HG02763 (cell line): ENCODE measurements around the gene NT5DC1.
"Not testable (repeated sequence)": the region's sequence is repeated elsewhere in the genome, so short reads cannot be mapped to it uniquely, and the experiment has no call there.

Experiments
- ATAC-seq: cut with Tn5 transposase; IDR thresholded peaks from one replicate; pipeline ENCODE4 v1.9.1; 2021; ENCODE audit warnings: mild to moderate bottlenecking, moderate library complexity; ENCODE audit not compliant: unreplicated experiment

Gene NT5DC1

DNA sequence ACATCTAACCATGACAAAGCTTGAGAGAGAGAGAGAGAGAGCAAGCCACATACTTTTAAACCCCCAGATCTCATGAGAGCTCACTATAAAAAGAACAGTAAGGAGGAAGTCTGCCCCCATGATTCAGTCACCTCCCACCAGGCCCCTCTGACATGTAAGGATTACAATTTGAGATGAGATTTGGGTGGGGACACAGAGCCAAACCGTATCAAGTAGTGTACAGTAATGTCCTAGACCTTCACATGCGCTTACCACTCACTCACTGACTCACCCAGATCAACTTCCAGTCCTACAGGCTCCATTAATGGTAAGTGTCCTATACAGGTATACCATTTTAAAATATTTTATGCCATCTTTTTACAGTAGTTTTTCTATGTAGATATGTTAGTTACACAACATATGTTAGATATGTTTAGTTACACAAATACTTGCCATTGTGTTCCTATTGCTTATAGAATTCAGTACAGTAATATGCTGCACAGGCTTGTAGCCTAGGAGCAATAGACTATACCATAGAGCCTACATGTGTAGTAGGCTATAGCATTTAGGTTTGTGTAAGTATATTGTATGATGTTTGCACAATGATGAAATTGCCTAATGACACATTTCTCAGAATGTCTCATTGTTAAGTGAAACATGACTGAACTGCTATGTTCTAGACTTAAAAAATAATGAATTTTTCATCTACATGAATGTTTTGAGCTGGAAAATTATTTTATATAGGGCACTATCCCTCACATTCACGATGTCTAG lies 167.4 kb downstream of the NT5DC1 start:
- ATAC-seq = no peak

DNA sequence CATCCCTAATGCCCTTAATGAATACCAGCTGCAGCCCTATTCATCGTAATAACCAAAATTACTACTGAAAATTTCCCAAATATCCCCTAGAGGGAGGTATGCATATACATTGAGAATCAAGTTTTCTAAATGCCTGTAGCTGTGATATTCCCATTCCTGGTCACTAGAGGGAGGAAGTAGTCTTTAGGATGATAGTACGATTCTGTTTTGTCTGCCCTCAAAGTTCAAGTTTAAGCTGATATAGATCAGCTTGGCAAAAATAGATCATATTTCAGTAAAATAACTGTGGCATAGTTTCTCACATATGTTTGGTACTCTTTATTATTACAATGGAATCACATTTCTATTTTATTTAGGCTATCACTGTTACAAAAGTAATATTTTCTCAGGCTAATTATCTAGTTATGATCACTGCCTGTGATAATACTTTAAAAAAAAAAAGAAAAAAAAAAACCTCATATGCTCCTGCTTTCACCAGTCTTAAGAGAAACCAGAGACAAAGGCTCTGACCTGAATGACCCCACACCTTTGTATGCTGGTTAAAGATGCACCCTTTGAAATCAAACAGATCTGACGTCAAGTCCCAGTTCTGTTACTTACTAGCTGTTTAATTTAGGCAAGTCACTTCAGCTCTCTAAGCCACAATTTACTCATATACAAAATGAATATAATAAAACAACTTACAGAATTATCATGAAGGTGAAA lies 168.1 kb downstream of the NT5DC1 start:
- peak; percentile 79 for ATAC-seq

DNA sequence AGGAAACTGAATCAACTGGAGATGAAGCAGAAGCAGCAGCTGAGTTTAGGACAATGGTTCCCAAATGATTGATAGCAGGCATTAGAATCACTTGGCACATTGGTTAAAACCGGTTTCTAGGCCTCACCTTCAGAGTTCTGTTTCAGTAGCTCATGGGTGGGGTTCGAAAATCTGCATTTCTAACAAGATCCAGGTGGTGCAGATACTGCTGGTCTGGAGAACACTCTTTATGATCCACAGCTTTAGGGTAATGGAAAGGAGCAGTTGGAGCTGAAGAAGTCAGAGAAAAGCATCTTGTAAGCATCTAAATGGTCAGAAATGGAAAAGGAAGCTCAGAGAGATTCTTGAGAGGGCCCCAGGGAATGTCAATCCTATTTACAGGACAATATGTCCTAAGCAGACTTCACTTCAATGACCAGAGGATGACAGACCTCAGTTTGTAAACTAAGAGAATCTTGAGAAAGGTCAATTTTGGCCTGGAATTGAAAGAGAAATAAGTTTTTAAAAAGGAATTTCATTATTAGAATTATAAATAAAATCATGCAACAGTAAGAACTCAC lies 170.6 kb downstream of the NT5DC1 start:
- no peak for ATAC-seq

DNA sequence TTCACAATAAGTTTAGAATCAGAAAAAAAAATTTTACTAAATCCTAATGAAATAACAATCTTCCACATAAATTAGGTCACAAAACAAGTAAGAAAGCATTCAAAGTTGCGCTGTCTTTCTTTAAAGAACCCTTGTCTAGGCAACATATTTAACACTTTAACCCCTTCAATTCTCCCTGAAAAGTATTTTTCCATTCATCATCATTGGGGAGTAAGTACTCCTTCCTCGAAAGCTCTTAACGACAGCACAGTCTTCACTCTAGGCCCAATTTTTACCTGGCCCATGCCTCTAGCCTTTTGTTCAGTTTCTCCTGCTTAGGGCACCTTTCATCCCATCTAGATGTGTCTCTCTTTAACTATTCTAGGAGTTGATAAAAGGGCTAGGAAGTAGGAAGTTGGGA lies 176.5 kb downstream of the NT5DC1 start:
- ATAC-seq = no peak

DNA sequence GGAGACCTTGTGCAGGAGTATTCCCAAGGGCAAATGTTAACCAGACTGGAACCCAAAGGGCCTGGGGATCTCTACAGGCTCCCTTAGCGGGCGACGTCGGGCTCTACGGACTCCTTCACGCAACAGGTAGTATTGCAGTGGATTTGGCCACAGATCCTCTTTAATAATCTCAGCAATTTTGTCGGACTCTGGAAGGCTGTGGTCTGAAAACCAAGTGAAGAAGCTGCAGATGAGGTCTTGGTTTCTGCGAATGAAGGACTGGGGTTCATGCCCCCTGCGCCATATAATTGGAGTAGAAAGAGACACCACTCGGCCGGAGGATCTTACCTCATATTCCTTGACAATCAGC lies 177.8 kb downstream of the NT5DC1 start:
- ATAC-seq = no peak

DNA sequence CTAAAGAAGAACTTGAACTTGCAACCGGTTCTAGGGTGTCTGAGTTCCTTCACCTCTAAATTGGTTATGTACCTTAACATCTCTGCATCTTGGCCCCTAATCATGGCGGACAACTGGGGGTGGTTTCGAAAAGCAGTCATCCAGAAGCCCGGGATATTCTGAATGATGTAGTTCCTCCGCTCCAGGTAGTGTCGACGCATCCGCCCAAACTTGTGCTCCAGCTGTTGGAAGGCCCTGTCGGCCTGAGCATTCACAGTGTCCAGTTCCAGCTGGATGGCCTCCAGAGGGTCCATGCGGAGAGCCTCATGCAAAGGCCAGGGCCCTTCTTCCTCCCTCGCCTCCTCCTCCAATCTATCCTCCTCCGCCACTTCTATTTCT lies 178.2 kb downstream of the NT5DC1 start:
- no peak for ATAC-seq

DNA sequence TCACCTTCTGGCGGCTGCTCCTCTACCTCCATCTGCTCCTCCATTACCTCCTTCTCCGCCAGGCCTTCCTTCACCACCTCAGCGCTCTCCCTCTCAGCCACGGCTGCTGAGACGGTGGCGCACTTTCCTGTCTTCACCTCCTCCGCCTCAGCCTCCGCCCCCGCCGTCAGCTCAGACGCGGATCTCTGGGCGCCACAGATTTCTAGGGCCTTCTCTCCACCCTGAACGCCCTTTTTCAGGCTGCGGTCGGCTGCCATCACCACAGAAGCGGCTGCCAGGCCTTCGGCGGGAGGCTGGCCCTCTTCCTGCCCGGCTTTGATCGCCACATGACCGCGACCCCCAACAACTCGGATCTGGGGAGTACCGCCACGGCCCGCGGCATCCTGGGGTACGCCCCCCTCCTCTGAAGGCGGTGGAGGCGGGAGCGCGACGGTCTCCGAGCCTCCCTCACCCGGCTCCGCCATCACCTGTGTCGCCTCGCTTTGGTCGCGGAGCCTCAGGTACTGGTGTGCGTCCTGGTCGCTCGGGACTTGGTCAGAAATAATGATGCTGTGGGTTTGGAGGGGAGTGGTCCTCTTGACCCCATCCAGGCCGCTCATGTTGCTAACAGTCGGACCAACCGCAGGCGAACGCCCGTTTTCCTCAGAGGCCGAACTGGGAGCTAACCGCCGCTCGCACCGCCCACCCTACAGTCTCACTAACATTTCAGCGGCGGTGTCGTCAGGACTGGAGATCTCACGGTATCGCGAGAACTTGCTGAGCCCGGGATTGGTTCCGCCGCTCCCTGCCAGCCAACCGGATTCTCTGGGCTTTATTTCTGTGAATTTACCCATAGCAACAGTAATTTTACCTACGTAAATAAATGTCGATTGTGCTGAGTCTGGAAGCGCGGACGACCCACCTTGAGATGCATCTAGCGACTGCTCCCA lies 178.8 kb downstream of the NT5DC1 start, which contains the start of gene TSPYL1:
TSS of gene TSPYL1 (minus strand) at position 699 of the 929 bp plus-strand sequence. CDS start at position 599, 100 bp downstream.
- ATAC-seq = peak; percentile 97

DNA sequence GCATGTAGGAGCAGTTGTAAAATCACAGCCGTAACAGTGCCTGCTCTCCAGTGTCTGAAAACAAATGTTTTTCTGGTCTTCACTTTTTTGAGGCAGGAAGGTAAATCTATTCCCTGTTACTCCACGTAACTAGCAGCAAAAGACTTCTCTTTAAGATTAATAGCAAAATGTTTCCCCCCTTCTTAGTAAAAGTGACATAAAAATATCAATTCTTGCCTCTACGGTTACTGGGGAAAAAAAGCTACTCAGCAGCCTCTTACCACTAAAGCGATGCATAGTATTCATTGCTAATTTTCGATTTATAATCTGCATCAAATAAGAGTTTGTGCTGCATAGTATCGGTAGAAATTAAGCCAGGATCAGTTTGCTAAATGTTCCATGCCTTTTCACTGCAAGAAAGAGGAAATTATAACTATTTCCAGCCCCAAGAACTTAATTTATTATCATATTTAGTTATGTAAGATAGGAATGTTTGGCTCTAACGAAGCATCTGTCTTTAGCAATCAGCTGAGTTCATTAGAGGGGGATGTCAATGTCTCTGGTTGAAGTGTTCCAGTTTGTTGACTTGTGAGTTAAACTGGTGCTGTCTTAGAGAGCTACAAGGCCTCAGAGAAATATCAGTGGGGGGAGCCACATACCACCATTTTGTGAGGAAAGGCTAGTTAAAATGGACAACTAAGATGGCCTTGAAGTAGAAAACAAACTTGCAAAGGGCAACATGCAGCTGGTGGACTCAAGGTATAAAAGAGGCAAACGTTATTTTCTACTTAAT lies 179.7 kb downstream of the NT5DC1 start:
- no peak for ATAC-seq

DNA sequence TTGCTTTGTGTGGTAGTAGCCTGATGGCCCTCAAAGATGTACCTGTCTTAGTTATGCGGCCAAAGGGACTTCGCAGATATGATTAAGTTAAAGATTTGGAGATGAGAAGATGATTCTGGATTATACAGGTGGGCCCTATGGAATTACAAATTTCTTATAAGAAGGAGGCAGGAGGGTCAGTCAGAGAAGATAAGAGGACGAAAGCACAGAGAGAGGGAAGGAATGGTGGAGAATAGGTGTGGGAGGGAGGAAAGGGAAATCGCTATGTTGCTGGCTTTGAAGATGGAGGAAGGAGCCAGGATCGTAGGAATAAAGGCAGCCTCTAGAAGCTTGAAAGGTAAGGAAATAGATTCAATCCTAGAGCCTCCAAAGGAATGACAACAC lies 180.3 kb downstream of the NT5DC1 start:
- no peak for ATAC-seq

DNA sequence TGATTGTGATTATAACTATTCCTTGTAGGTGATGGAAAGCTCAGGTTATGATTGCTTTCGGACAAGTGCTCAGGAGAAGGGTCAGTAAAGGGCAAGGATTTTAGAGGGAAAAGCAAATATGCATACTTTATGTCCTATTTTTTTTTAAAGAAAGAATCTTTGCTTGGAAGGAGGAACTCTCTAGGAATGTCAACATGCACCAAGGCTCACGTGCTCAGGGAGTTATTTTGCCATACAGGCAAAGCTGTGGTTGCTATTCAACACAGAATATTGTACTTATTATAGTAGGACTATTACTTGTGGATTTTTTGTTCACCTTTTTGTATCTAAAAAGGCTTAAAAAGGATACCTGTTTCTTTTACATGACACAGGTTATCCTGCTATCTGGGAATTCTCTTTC lies 182.0 kb downstream of the NT5DC1 start:
- no peak for ATAC-seq

DNA sequence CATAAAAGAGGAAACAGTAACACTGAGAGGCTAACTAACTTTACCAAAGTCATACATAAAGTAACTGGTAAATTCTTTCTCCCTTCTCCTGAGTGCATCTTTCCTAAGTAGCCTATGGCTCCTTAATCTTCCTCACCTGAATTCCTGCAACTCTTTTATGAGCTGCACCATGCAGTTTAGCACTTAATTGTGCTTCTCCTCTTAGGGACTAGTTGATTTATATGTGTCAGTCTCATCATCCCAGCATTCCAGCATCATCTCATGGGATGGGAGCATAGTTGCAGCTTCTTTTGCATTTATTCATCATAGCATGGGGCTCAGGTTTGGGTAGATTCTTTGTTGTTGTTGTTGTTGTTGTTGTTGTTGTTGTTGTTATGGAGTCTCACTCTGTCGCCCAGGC lies 182.5 kb downstream of the NT5DC1 start:
- ATAC-seq = no peak

DNA sequence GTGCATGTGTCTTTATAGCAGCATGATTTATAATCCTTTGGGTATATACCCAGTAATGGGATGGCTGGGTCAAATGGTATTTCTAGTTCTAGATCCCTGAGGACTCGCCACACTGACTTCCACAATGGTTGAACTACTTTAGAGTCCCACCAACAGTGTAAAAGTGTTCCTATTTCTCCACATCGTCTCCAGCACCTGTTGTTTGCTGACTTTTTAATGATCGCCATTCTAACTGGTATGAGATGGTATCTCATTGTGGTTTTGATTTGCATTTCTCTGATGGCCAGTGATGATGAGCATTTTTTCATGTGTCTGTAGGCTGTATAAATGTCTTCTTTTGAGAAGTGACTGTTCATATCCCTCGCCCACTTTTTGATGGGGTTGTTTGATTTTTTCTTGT lies 184.3 kb downstream of the NT5DC1 start:
- not testable (repeated sequence) for ATAC-seq

DNA sequence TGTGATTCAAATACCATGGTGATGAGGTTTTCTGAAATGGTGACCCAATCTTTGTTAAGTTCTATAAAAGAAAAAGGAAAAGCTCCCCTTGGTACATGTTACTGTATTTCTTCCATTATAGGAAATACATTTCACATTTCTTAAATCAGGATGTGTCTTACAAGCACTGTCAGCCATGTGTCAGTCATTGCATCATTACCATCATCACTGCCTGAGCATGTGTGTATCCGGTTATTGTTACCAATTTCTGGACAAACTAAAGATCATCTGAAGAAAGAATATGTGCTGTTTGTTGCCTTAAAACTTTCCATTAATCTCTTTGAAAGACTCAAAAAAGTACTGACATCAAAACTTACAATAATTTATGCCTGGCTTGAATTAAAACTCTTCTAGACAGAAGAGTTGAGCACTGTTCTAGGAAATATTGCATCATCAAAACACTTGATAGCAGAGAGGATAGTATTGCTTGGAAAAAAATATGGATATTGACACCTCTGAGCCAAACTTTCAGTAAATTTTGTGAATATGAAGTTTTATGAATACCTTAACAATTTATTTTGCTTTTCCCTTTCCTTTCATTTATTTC lies 186.2 kb downstream of the NT5DC1 start:
- no peak for ATAC-seq

DNA sequence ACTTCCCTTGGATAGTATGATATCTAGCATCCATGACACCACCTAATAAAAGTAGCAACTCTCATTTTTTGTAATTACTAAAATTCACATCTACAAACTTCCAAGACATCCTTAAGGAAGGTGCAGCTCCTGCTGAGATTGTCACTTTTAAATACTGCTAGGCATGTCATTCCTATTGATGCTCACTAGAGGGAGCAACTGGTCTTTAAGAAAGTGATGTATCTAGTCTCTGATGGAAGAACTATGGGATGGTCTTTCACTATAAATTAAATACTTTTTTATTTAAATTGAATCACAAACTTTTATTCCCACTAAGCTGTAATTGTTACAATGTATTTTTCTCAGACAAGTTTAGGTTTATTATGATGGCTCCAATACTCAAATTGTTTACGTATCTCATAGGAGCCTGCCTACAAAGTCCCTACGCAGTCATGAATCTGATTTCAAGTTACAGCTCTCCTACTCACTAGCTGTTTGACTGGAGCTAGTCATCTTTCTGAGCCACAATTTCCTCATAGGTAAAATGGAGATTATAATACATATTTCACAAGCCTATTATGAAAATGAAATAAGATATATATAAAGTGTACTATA lies 187.1 kb downstream of the NT5DC1 start:
- no peak for ATAC-seq

DNA sequence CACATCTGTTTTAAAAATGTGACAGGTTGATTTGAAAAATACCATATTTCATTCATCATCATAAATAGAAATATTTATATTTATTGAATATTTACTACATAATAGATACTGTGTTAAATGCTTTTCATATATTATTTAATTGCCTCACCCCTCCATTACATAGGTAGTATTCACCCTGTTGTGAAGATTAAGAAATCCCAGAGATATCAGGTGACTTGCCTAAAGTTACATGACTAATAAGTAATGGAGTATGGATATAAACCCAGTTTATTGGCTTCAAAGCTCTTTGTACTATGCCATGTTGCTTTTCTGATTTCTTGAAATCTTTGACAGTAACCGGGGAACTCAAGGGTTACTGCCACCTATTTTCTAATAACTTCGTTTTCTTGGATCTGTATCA lies 189.2 kb downstream of the NT5DC1 start:
- ATAC-seq = no peak

DNA sequence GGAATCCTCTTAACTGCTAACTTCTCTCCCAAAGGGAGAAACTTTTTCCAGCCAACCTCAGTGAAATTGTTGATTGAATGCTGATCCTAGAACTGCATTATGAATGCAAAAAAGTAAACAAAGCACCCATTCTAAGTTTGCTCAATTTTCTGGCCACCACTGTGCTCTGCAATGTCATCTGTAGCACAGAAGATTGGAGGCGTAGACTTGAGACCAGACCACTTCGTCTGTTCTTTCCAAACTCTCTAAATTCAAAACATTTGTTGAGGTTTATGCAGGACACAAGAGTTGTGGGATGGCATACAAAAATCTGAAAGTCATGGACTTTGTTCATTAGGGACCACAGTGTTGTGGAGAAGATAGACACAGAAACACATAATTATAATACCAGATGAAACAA lies 190.1 kb downstream of the NT5DC1 start:
- no peak for ATAC-seq

DNA sequence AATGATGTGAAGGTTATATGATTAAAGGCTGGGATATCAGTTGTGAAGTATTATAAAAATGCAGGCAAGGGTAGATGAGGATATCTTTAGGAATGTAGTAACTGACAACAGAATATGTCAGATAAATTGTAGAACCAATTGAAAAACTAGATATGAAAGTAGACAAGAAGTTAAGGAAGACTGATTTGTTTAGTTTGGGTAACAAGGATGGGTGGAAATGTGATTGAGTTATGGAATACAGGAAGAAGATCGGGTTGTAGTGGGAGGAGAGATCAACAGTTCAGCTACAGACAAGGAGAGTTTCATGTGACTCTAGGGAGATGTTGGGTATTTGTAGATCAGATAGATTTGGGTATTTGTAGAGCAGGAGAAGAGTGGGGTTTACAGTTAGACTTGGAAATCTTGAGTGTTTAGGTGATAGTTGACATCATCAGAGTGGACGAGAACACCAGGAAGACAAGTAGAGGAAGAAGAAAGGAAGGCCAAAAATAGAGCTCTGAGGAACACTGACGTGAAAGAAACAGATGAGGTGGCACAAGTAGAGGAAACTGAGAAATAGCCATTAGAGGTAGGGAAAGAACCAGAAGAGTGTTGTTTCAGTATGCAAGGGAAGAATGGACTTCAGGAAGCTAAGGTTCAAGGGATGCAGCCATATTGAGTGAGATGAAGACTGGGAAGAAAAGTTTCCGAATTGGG lies 191.2 kb downstream of the NT5DC1 start:
- no peak for ATAC-seq

DNA sequence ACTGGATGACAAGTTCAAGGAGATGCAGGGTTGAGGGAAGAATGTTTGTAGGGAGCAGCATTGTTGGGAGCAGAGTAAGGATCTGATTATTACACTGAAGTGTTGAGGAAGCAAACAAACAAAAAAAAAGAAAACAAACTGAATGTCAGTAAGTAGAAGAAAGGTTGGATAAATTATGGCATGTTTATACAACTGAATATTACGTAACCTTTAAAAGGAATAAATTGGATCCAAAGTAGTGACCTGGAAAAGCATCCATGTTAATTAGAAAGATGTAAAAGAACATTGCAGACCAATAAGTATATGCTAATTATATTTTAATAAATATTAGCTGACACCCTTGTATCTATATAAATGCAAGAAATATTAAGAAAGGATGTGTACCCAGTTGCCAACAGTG lies 191.9 kb downstream of the NT5DC1 start:
- no peak for ATAC-seq

DNA sequence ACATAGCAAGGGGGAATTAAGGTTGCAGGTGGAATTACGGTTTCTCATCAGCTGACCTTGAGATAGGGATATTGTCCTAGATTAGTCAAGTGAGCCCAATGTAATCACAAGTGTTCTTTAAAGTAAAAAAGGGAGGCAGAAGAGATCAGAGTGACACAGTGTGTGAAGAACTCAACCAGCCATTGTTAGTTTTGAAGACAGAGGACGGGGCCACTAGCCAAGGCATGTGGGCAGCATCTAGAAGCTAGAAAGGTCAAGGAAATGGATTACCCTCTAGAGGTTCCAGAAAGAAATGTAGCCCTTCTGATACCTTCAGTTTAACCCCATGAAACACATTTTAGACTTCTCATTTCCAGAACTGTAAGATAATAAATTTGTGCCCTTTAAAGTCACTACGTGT lies 197.6 kb downstream of the NT5DC1 start:
- no peak for ATAC-seq
